ENCODE results near the gene FMN1. TPM values are rescaled to one million over a fixed set of nuclear protein-coding genes. Genes with fewer than 3 reads are reported as not detected.
A peak's percentile ranks its signal among the peaks of the same experiment; 100 is the strongest.

FMN1 gene
- total and polyA plus RNA-seq, 10 donors: 0.43 to 42.1 (median 8.6) TPM

- Histone ChIP-seq H3K4me1 (no peaks in the 10 kb centered on the region), H3K4me3 (no peak overlapping the region), H3K9me3 (peaks cover 0 to 4% (median 1%) of the 10 kb centered on the region in 8 donors), H3K27ac (no peak overlapping the region), H3K27me3 (replicated peaks in 1 of 7) (peaks cover 0 to 23% (median 11%) of the 10 kb centered on the region in 7 donors), H3K36me3 (no peaks in the 10 kb centered on the region)
- 49 to 84% (median 74%) methylated on average over 3 of the region's 3 CpGs for WGBS, 5 donors
- no peak for DNase-seq
- TF ChIP-seq CTCF (IDR thresholded peaks at IDR 0.05 in 8 of 11, conservative IDR thresholded peaks at IDR 0.05 in 3 of 11) (no peak), POLR2A (IDR thresholded peaks at IDR 0.05) (no peak), POLR2AphosphoS5 (IDR thresholded peaks at IDR 0.05) (no peak)
- intact Hi-C loops (cut with DNase I; ENCODE audit: low total_unique reads): no loop called here
Measured at GRCh38 chr15:32733281-32733680, 461.2 kb downstream of the FMN1 start.

GRCh38 chr15:32732574-32733157, 461.8 kb downstream of the FMN1 start:
- peaks cover 0 to 23% (median 11%) of the 10 kb centered on the region in 7 donors for H3K27me3 ChIP-seq (replicated peaks in 1 of 7)
- H3K36me3 ChIP-seq: no peaks in the 10 kb centered on the region
- TF ChIP-seq POLR2A (IDR thresholded peaks at IDR 0.05): no peak
- TF ChIP-seq CTCF (IDR thresholded peaks at IDR 0.05 in 8 of 11, conservative IDR thresholded peaks at IDR 0.05 in 3 of 11): no peak
- no peak for TF ChIP-seq POLR2AphosphoS5 (IDR thresholded peaks at IDR 0.05)
- H3K9me3 ChIP-seq: peaks cover 0 to 8% (median 6%) of the 10 kb centered on the region in 8 donors
- no peaks in the 10 kb centered on the region for H3K4me1 ChIP-seq
- H3K27ac ChIP-seq: no peak overlapping the region
- DNase-seq: no peak
- 82 to 91% (median 84%) methylated on average over 6 of the region's 6 CpGs for WGBS, 5 donors
- no peak overlapping the region for H3K4me3 ChIP-seq
- intact Hi-C loops (cut with DNase I; ENCODE audit: low total_unique reads): no loop called here

- Histone ChIP-seq H3K36me3 (no peaks in the 10 kb centered on the region), H3K4me3 (peak overlapping the region in 1 of 8 donors; percentile 25), H3K4me1 (no peaks in the 10 kb centered on the region), H3K9me3 (peaks cover 0 to 8% (median 6%) of the 10 kb centered on the region in 8 donors), H3K27me3 (replicated peaks in 1 of 7) (peaks cover 0 to 16% (median 11%) of the 10 kb centered on the region in 7 donors), H3K27ac (no peak overlapping the region)
- no peak for TF ChIP-seq POLR2AphosphoS5 (IDR thresholded peaks at IDR 0.05)
- no peak for TF ChIP-seq POLR2A (IDR thresholded peaks at IDR 0.05)
- TF ChIP-seq CTCF (IDR thresholded peaks at IDR 0.05 in 8 of 11, conservative IDR thresholded peaks at IDR 0.05 in 3 of 11): no peak
- intact Hi-C loops (cut with DNase I; ENCODE audit: low total_unique reads): no loop called here
- WGBS, 5 donors: 45 to 65% (median 56%) methylated on average over 16 to 27 of the region's 27 CpGs
- DNase-seq: no peak
Measured at GRCh38 chr15:32730677-32731654, 463.5 kb downstream of the FMN1 start.
